H1 (cell line): ENCODE data around the gene PROSER1. TPM values are rescaled to one million over a fixed set of nuclear protein-coding genes. Genes with fewer than 3 reads are reported as not detected.
A peak's percentile ranks its signal among the peaks of the same experiment; 100 is the strongest.

Experiments
- CTCF ChIA-PET: fragments of 300-600 bp; sonication (Branson Sonifier 250); formaldehyde crosslinking; loops from one replicate; lab custom pipeline; 2021; ENCODE audit not compliant: partially characterized antibody; lab: Charles Lee
- POLR2A ChIA-PET: fragments of 300-600 bp; sonication (Branson Sonifier 250); formaldehyde crosslinking; loops from one replicate; lab custom pipeline; 2021; ENCODE audit warnings: inconsistent platforms; ENCODE audit not compliant: partially characterized antibody; lab: Charles Lee
- DNase-seq, 2 experiments: peaks; one replicate each; pipeline versions ENCODE4 v3.0.0 to v3.0.0-alpha.2; 2010 to 2022; ENCODE audit warnings: low spot score in 2 of 2, low read depth in 1 of 2, mixed read lengths in 1 of 2
- FAIRE-seq: peaks from 2 replicates; lab custom pipeline; 2011; peaks lifted over from hg19 to GRCh38; lab: Jason Lieb, UNC
- H2AFZ ChIP-seq: 2 replicates; pipeline ENCODE4 v1.8.1; 2012; ENCODE audit warnings: low read length, inconsistent platforms
- H2AK5ac ChIP-seq: 2 replicates; pipeline ENCODE4 v1.6.1; 2013; ENCODE audit warnings: low read depth, low read length
- H2BK120ac ChIP-seq: replicated peaks from 2 replicates; pipeline ENCODE3; 2013; ENCODE audit warnings: low read depth, low read length, inconsistent platforms
- H2BK12ac ChIP-seq: 2 replicates; pipeline ENCODE4 v1.6.1; 2013; ENCODE audit warnings: low read depth, low read length
- H2BK15ac ChIP-seq: 2 replicates; pipeline ENCODE4 v1.6.1; 2013; ENCODE audit warnings: low read length
- H2BK20ac ChIP-seq: 2 replicates; pipeline ENCODE4 v1.6.1; 2013; ENCODE audit warnings: low read length
- H2BK5ac ChIP-seq: 2 replicates; pipeline ENCODE4 v1.6.1; 2013; ENCODE audit warnings: low read depth, low read length
- H3K14ac ChIP-seq: 2 replicates; pipeline ENCODE4 v1.6.1; 2013; ENCODE audit warnings: inconsistent platforms; ENCODE audit not compliant: insufficient read length
- H3K18ac ChIP-seq: 2 replicates; pipeline ENCODE4 v1.6.1; 2013; ENCODE audit warnings: low read length; ENCODE audit errors: extremely low read depth
- H3K23ac ChIP-seq: 2 replicates; pipeline ENCODE4 v1.6.1; 2013; ENCODE audit warnings: inconsistent platforms; ENCODE audit not compliant: insufficient read length
- H3K23me2 ChIP-seq: 2 replicates; pipeline ENCODE4 v1.6.1; 2013; ENCODE audit warnings: low read depth, low read length
- H3K27ac ChIP-seq: 2 replicates; pipeline ENCODE4 v1.6.1; 2011; ENCODE audit warnings: low read depth, low read length, inconsistent platforms
- H3K27me3 ChIP-seq, 4 experiments: replicated peaks in 1 of 4; 1 replicate in 1 of 4; 2 replicates in 3 of 4; pipeline versions ENCODE4 v1.6.1 to v1.8.1; 2011 to 2013; ENCODE audit warnings: low read length in 3 of 4, mild to moderate bottlenecking in 3 of 4, inconsistent platforms in 2 of 4, mixed read lengths in 2 of 4, moderate library complexity in 1 of 4; ENCODE audit not compliant: control insufficient read depth in 3 of 4, insufficient read depth in 3 of 4; ENCODE audit errors: extremely low read depth in 1 of 4
- H3K36me3 ChIP-seq, 4 experiments: 2 replicates each; pipeline versions ENCODE4 v1.6.1 to v1.8.1; 2011 to 2013; ENCODE audit warnings: mild to moderate bottlenecking in 4 of 4, low read length in 3 of 4, moderate library complexity in 2 of 4, control low read depth in 1 of 4, inconsistent platforms in 1 of 4; ENCODE audit not compliant: insufficient read depth in 4 of 4, control insufficient read depth in 2 of 4
- H3K4ac ChIP-seq: replicated peaks from 2 replicates; pipeline ENCODE3; 2013; ENCODE audit warnings: low read length, low read depth, mixed read lengths, inconsistent platforms; ENCODE audit not compliant: insufficient read length
- H3K4me1 ChIP-seq, 4 experiments: replicated peaks in 1 of 4; 1 replicate in 1 of 4; 2 replicates in 3 of 4; pipeline versions ENCODE4 v1.6.1 to v1.8.1; 2011 to 2013; ENCODE audit warnings: low read length in 3 of 4, inconsistent platforms in 2 of 4, mixed read lengths in 1 of 4; ENCODE audit not compliant: insufficient read depth in 4 of 4, control insufficient read depth in 3 of 4
- H3K4me2 ChIP-seq, 2 experiments: 2 replicates each; pipeline versions ENCODE4 v1.6.1 to v1.8.1; 2011 to 2013; ENCODE audit warnings: low read depth in 2 of 2, low read length in 2 of 2, control low read depth in 1 of 2, inconsistent platforms in 1 of 2, mild to moderate bottlenecking in 1 of 2; ENCODE audit not compliant: insufficient read depth in 1 of 2
- H3K4me3 ChIP-seq, 4 experiments: fragments of 200-600, 300-600 bp in 1 of 4; sonication (generic), shearing (Covaris generic), sonication (Bioruptor Twin) in 1 of 4; 2 replicates each; pipeline versions ENCODE4 v1.5.1 to v1.8.1; 2011 to 2016; ENCODE audit warnings: low read length in 4 of 4, low read depth in 3 of 4, control low read depth in 2 of 4, inconsistent platforms in 2 of 4, mild to moderate bottlenecking in 2 of 4, mixed read lengths in 1 of 4, moderate library complexity in 1 of 4; ENCODE audit not compliant: insufficient read depth in 2 of 4; ENCODE audit errors: extremely low read depth in 1 of 4
- H3K56ac ChIP-seq: replicated peaks from 2 replicates; pipeline ENCODE3; 2013; ENCODE audit warnings: low read depth, mild to moderate bottlenecking, mixed read lengths, low read length, inconsistent platforms; ENCODE audit not compliant: insufficient read length
- H3K79me1 ChIP-seq: 2 replicates; pipeline ENCODE4 v1.6.1; 2013; ENCODE audit warnings: low read depth, low read length, control low read depth
- H3K79me2 ChIP-seq, 2 experiments: 2 replicates each; pipeline versions ENCODE4 v1.6.1 to v1.8.1; 2012 to 2013; ENCODE audit warnings: low read length in 2 of 2, mild to moderate bottlenecking in 2 of 2, inconsistent platforms in 1 of 2; ENCODE audit not compliant: insufficient read depth in 2 of 2, control insufficient read depth in 1 of 2
- H3K9ac ChIP-seq, 4 experiments: replicated peaks in 1 of 4; 1 replicate in 1 of 4; 2 replicates in 3 of 4; pipeline versions ENCODE4 v1.6.1 to v1.8.1; 2011 to 2013; ENCODE audit warnings: low read depth in 3 of 4, low read length in 3 of 4, control low read depth in 2 of 4, mild to moderate bottlenecking in 2 of 4, moderate library complexity in 2 of 4, inconsistent platforms in 1 of 4; ENCODE audit errors: extremely low read depth in 1 of 4
- H3K9me3 ChIP-seq, 2 experiments: 2 replicates each; pipeline versions ENCODE4 v1.6.1 to v1.8.1; 2012 to 2013; ENCODE audit warnings: mild to moderate bottlenecking in 2 of 2, moderate library complexity in 2 of 2, control low read depth in 1 of 2, inconsistent platforms in 1 of 2, low read depth in 1 of 2, low read length in 1 of 2, mixed read lengths in 1 of 2; ENCODE audit not compliant: insufficient read depth in 2 of 2
- H4K20me1 ChIP-seq, 2 experiments: replicated peaks in 1 of 2; 2 replicates each; pipeline versions ENCODE3 to v1.8.1; 2011 to 2013; ENCODE audit warnings: inconsistent platforms in 2 of 2, low read length in 2 of 2, mild to moderate bottlenecking in 1 of 2; ENCODE audit not compliant: insufficient read depth in 2 of 2, control insufficient read depth in 1 of 2
- H4K5ac ChIP-seq: 2 replicates; pipeline ENCODE4 v1.6.1; 2013; ENCODE audit warnings: low read length, low read depth, mixed read lengths, inconsistent platforms; ENCODE audit not compliant: insufficient read length
- H4K8ac ChIP-seq: 2 replicates; pipeline ENCODE4 v1.8.0; 2013; ENCODE audit warnings: mild to moderate bottlenecking, moderate library complexity, low read length, inconsistent platforms; ENCODE audit not compliant: insufficient read depth; ENCODE audit errors: extremely low read depth
- H4K91ac ChIP-seq: replicated peaks from 2 replicates; pipeline ENCODE3; 2013; ENCODE audit warnings: low read length, mixed read lengths, inconsistent platforms; ENCODE audit not compliant: insufficient read length
- KDM5A ChIP-seq: fragments of 200-600 bp; IDR thresholded peaks from 2 replicates; pipeline ENCODE4 v1.7.1; 2012; ENCODE audit warnings: mild to moderate bottlenecking, low read length, inconsistent platforms, mixed read lengths
- RBBP5 ChIP-seq: IDR thresholded peaks from 2 replicates; pipeline ENCODE4 v1.7.1; 2012; ENCODE audit warnings: low read depth, mild to moderate bottlenecking, inconsistent platforms, low read length, moderate library complexity, borderline replicate concordance
- WGBS, 2 experiments: shearing (Covaris generic) in 1 of 2; methylation state at CpG; one replicate each; pipeline versions ENCODE4 v1.1.6 to v1.1.7; 2013 to 2015; ENCODE audit warnings: low lambda C conversion rate in 2 of 2, mixed read lengths in 2 of 2, inconsistent platforms in 1 of 2, low coverage in 1 of 2, missing lambda C conversion rate in 1 of 2; ENCODE audit not compliant: insufficient replicate concordance in 2 of 2, insufficient coverage in 1 of 2, insufficient read length in 1 of 2; ENCODE audit errors: extremely low coverage in 1 of 2, missing lambda C conversion rate in 1 of 2; 5-methylcytosine and 5-hydroxymethylcytosine counted together
- polyA plus RNA-seq, 7 experiments: library from polyadenylated mRNA; depleted of rRNA in 3 of 7; stranded (reverse) in 5 of 7; unstranded in 2 of 7; fragments of >200 nt in 5 of 7; fragments of 200-250 nt in 2 of 7; gene quantifications; 1 replicate in 5 of 7; 2 replicates in 1 of 7; 4 replicates in 1 of 7; pipeline versions ENCODE4 v1.2.1 to v1.2.3, GENCODE V29; 2011 to 2013; ENCODE audit warnings: missing spikeins in 2 of 7, mixed read lengths in 2 of 7
- total RNA-seq: library from RNA; stranded (reverse); fragmentation: NEBNext Ultra II Directional; extraction: Animal tissue kit (Norgen Biotek cat#: 25700); gene quantifications from 2 replicates; pipeline ENCODE4 v1.2.1, GENCODE V29; 2021
- TF ChIP-seq, protein P1 (sequence below): IDR thresholded peaks from 2 replicates; pipeline ENCODE4 v1.6.1; 2011; ENCODE audit warnings: low read length, improper control_type of control experiment
- TF ChIP-seq, protein P2 (sequence below): IDR thresholded peaks from 2 replicates; pipeline ENCODE4 v1.6.1; 2012; ENCODE audit warnings: inconsistent platforms

PROSER1 gene
- total and polyA plus RNA-seq, 2 of the 8 experiments (the other 6 are each of a cell fraction or from before 2014, with no cell fraction given): 99.2 to 116 TPM

- no peak overlapping the region for H3K4me3 ChIP-seq
- H4K5ac ChIP-seq: no peak overlapping the region
- no peak overlapping the region for H3K18ac ChIP-seq
- H3K56ac ChIP-seq: no peak overlapping the region
- H3K4ac ChIP-seq: no peak overlapping the region
- POLR2A ChIA-PET: interaction anchor here (1.7 to 8.0 kb wide), 3 partner anchors 8 to 16 kb away, joined by 6 to 73 read pairs (median 29); partner anchors contain the start of genes NHLRC3 and PROSER1
- H3K27me3 ChIP-seq: no peaks in the 10 kb centered on the region
- no peak overlapping the region for H4K91ac ChIP-seq
- H3K9me3 ChIP-seq: no peaks in the 10 kb centered on the region
- no peak overlapping the region for H3K4me2 ChIP-seq
- no peak overlapping the region for H2BK15ac ChIP-seq
- peaks cover 0 to 4% of the 10 kb centered on the region in 2 experiments; a peak in 1 of 4 replicates for H3K79me2 ChIP-seq
- no peak overlapping the region for H3K9ac ChIP-seq
- H2BK5ac ChIP-seq: no peak overlapping the region
- no peak for TF ChIP-seq RBBP5
- no peak for TF ChIP-seq KDM5A
- TF ChIP-seq, protein P1, sequence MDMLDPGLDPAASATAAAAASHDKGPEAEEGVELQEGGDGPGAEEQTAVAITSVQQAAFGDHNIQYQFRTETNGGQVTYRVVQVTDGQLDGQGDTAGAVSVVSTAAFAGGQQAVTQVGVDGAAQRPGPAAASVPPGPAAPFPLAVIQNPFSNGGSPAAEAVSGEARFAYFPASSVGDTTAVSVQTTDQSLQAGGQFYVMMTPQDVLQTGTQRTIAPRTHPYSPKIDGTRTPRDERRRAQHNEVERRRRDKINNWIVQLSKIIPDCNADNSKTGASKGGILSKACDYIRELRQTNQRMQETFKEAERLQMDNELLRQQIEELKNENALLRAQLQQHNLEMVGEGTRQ: no peak
- TF ChIP-seq, protein P2, sequence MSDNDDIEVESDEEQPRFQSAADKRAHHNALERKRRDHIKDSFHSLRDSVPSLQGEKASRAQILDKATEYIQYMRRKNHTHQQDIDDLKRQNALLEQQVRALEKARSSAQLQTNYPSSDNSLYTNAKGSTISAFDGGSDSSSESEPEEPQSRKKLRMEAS: no peak
- H2AFZ ChIP-seq: no peak overlapping the region
- no peak for FAIRE-seq
- no peaks in the 10 kb centered on the region for H3K23me2 ChIP-seq
- CTCF ChIA-PET: interaction anchor here (1.1 to 1.5 kb wide), 2 partner anchors 8 to 592 kb away, joined by 4 to 8 read pairs; no protein-coding TSS in a partner anchor
- H3K36me3 ChIP-seq: peaks cover 11 to 86% (median 39%) of the 10 kb centered on the region in 4 experiments
- no peak for DNase-seq
- H3K4me1 ChIP-seq: peaks cover 10 to 22% (median 16%) of the 10 kb centered on the region in 4 experiments; a peak in 5 of 7 replicates
- no peak overlapping the region for H2BK20ac ChIP-seq
- H3K23ac ChIP-seq: no peak overlapping the region
- WGBS, 2 experiments: 85% methylated on average over 4 of the region's 4 CpGs; no CpG with 5 or more reads in 1 of the 2 experiments
- peaks cover 3 to 7% of the 10 kb centered on the region in 2 experiments for H4K20me1 ChIP-seq
- H2BK120ac ChIP-seq: no peak overlapping the region
- H3K27ac ChIP-seq: 0 out of 2 replicates have a peak overlapping the region, but pooled peaks have one; percentile 22
- no peaks in the 10 kb centered on the region; the same call in 1 of the 2 replicates for H3K79me1 ChIP-seq
- H2AK5ac ChIP-seq: no peak overlapping the region
- no peak overlapping the region for H2BK12ac ChIP-seq
- H4K8ac ChIP-seq: no peak overlapping the region
- H3K14ac ChIP-seq: no peak overlapping the region
Measured at GRCh38 chr13:39020853-39021462, 16.9 kb downstream of the PROSER1 start.
